Astrocyte of the spinal cord (primary cell): ENCODE results near the gene AGRN.

Experiments used
- DNase-seq: peaks from one replicate; pipeline ENCODE4 v3.0.0; 2011; ENCODE audit warnings: low read depth, low spot score
- H3K4me3 ChIP-seq: 2 replicates; pipeline ENCODE4 v1.5.1; 2011; ENCODE audit warnings: low read depth, mild to moderate bottlenecking, low read length, moderate library complexity
- in situ Hi-C: cut with HindIII; loops from 2 replicates; pipeline ENCODE4 v1.10.0; 2017; ENCODE audit warnings: low sequenced_read_pairs
- TF ChIP-seq, protein P1 (sequence below): IDR thresholded peaks from 2 replicates; pipeline ENCODE4 v1.5.1; 2012; ENCODE audit warnings: low read depth, mild to moderate bottlenecking, low read length, inconsistent platforms

The AGRN gene

DNA sequence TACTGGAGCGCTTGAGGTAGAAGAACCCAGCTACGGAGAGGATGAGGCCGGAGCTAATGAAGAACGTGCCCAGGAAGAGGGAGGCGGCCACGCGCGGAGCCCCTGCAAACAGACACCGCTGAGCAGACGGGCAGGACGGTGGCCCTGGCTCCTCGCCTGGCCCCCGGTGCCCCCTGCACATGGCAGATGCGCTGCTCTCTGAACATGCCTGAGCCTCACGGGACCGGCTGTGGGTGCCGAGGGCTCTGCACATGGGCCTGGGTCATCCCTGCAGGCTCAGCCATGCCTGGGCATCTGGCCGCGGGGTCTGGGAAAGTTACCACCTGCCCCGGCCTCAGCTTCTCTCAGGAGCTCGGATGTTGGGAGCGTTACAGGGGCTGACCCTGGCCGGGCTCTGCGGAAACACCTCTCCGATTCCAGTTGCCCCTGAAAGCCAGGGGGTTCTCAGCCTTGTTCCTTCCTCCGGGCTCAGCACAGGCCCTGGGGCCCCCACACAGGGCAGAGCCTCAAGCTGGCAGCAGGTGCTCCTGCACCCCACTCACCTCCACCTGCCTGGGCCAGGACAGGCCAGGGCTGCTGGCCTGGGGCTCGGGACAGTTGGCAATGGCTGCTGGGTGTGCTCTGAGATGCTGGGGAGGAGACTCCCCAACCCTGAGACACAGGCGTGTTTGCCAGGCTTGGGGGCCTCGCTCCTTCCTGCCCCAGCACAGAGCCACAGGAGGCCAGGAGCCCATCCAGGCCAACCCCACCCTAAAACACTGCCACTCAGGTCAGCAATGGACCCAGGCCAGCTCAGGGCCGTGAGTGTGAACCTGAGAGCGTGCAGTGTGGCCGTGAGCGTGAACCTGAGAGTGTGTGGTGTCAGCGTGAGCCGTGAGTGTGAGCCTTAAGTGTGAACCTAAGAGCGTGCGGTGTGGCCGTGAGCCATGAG is 66.3 kb downstream of the AGRN start:
- in situ Hi-C loops: no loop called here
- TF ChIP-seq, protein P1, sequence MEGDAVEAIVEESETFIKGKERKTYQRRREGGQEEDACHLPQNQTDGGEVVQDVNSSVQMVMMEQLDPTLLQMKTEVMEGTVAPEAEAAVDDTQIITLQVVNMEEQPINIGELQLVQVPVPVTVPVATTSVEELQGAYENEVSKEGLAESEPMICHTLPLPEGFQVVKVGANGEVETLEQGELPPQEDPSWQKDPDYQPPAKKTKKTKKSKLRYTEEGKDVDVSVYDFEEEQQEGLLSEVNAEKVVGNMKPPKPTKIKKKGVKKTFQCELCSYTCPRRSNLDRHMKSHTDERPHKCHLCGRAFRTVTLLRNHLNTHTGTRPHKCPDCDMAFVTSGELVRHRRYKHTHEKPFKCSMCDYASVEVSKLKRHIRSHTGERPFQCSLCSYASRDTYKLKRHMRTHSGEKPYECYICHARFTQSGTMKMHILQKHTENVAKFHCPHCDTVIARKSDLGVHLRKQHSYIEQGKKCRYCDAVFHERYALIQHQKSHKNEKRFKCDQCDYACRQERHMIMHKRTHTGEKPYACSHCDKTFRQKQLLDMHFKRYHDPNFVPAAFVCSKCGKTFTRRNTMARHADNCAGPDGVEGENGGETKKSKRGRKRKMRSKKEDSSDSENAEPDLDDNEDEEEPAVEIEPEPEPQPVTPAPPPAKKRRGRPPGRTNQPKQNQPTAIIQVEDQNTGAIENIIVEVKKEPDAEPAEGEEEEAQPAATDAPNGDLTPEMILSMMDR: no peak
- H3K4me3 ChIP-seq: no peak overlapping the region
- DNase-seq: no peak

DNA sequence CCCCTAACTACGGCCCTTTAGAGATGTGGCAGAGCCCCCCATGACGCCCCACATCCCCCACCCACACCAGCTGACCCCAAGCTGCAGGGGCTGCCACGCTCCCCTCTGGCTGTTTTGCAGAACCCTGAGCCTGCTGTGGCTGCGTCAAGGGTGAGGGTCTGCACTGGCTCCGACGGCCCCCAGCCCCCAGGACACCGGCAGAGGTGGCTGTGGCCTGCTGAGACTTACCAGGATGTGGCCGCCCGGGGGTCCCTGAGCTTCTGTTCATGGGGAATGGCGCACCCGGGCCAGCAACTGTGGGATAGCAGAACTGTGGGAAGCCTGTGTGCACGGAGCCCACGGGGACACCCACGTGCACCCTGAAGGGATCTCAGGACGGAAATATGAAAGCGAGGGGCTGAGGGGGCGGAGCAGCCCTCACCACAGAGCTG is 67.0 kb downstream of the AGRN start:
- TF ChIP-seq, protein P1: no peak
- in situ Hi-C loops: no loop called here
- H3K4me3 ChIP-seq: no peak overlapping the region
- no peak for DNase-seq

DNA sequence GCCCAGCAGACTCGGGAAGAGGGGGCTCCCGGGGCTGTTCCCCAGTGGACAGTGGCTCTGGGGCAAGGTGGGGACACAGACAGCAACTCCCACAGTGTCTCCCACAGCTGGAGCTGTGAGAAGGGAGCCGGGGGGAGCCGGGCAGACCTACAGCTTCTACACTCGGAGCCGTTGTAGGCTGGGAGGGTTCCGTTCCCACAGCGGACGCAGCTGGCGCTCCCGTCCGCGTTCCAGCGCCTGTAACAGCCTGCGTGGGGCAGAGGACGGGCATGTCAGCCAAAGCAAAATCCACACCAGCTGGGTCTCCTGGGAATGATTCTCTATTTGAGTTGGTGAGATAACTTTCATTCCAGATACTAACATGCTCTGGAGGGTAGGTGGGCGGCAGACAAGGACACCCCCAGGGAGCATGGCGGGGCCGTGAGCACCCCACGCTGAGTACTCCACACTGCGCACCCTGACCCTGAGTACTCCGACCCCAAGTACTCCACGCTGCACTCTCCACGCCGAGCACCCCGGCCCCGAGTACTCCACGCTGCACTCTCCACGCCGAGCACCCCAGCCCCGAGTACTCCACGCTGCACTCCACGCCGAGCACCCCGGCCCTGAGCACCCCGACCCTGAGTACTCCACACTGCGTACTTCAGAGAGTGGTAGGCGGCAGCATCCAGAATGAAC is 67.6 kb downstream of the AGRN start:
- TF ChIP-seq, protein P1: no peak
- DNase-seq: no peak
- no peak overlapping the region for H3K4me3 ChIP-seq
- in situ Hi-C loops: no loop called here

- TF ChIP-seq, protein P1: no peak
- DNase-seq: no peak
- in situ Hi-C loops: no loop called here
- H3K4me3 ChIP-seq: no peak overlapping the region
Measured at GRCh38 chr1:1088029-1088800, 68.3 kb downstream of the AGRN start.

- H3K4me3 ChIP-seq: no peak overlapping the region
- no peak for DNase-seq
- in situ Hi-C loops: no loop called here
- TF ChIP-seq, protein P1: no peak
Measured at GRCh38 chr1:1088801-1089680, 69.1 kb downstream of the AGRN start.
